Measurements from ENCODE around the gene TOM1L2.

The TOM1L2 gene

GRCh38 chr17:17874478-17874877 is 97.7 kb downstream of the TOM1L2 start:
- no peak overlapping the region for H3K4me3 ChIP-seq (ENCODE audit: low read length)
- peaks cover 22% of the 10 kb centered on the region for H3K4me1 ChIP-seq (ENCODE audit: control insufficient read depth, insufficient read depth, low read length)
- H3K9me3 ChIP-seq (replicated peaks; ENCODE audit: low read length), result no peaks in the 10 kb centered on the region
- H3K36me3 ChIP-seq (ENCODE audit: insufficient read depth, low read length), result peaks cover 54% of the 10 kb centered on the region
- H3K27me3 ChIP-seq (ENCODE audit: control insufficient read depth, insufficient read depth, low read length), result no peaks in the 10 kb centered on the region
- no peak overlapping the region for H3K4me2 ChIP-seq (ENCODE audit: low read length)
- no peak overlapping the region for H3K9ac ChIP-seq (ENCODE audit: low read depth, low read length)

- peaks cover 22% of the 10 kb centered on the region for H3K4me1 ChIP-seq (ENCODE audit: control insufficient read depth, insufficient read depth, low read length)
- H3K4me2 ChIP-seq (ENCODE audit: low read length), result no peak overlapping the region
Observed at GRCh38 chr17:17873450-17873991, 98.7 kb downstream of the TOM1L2 start.

GRCh38 chr17:17872547-17873345 is 99.5 kb downstream of the TOM1L2 start:
- no peaks in the 10 kb centered on the region for H3K9me3 ChIP-seq (replicated peaks; ENCODE audit: low read length)
- H3K4me3 ChIP-seq (ENCODE audit: low read length), result no peak overlapping the region
- H3K36me3 ChIP-seq (ENCODE audit: insufficient read depth, low read length), result peaks cover 51% of the 10 kb centered on the region
- H3K4me1 ChIP-seq (ENCODE audit: control insufficient read depth, insufficient read depth, low read length), result peaks cover 15% of the 10 kb centered on the region
- no peak overlapping the region for H3K4me2 ChIP-seq (ENCODE audit: low read length)
- no peaks in the 10 kb centered on the region for H3K27me3 ChIP-seq (ENCODE audit: control insufficient read depth, insufficient read depth, low read length)
- no peak overlapping the region for H3K9ac ChIP-seq (ENCODE audit: low read depth, low read length)

More at GRCh38 chr17:17873450-17873991, 98.7 kb downstream of the TOM1L2 start:
- H3K9me3 ChIP-seq (replicated peaks; ENCODE audit: low read length), result no peaks in the 10 kb centered on the region
- H3K9ac ChIP-seq (ENCODE audit: low read depth, low read length), result no peak overlapping the region
- H3K4me3 ChIP-seq (ENCODE audit: low read length), result no peak overlapping the region
- H3K27me3 ChIP-seq (ENCODE audit: control insufficient read depth, insufficient read depth, low read length), result no peaks in the 10 kb centered on the region
- H3K36me3 ChIP-seq (ENCODE audit: insufficient read depth, low read length), result peaks cover 51% of the 10 kb centered on the region

- Histone ChIP-seq H3K36me3 (ENCODE audit: insufficient read depth, low read length) (peaks cover 50% of the 10 kb centered on the region), H3K9ac (ENCODE audit: low read depth, low read length) (no peak overlapping the region), H3K27me3 (ENCODE audit: control insufficient read depth, insufficient read depth, low read length) (no peaks in the 10 kb centered on the region), H3K4me3 (ENCODE audit: low read length) (no peak overlapping the region), H3K4me2 (ENCODE audit: low read length) (no peak overlapping the region), H3K4me1 (ENCODE audit: control insufficient read depth, insufficient read depth, low read length) (peaks cover 7% of the 10 kb centered on the region), H3K9me3 (replicated peaks; ENCODE audit: low read length) (no peaks in the 10 kb centered on the region)
Observed at GRCh38 chr17:17871913-17872312, 100.3 kb downstream of the TOM1L2 start.

GRCh38 chr17:17870247-17870646 is 102.0 kb downstream of the TOM1L2 start:
- no peak overlapping the region for H3K4me2 ChIP-seq (ENCODE audit: low read length)
- H3K36me3 ChIP-seq (ENCODE audit: insufficient read depth, low read length), result peaks cover 44% of the 10 kb centered on the region
- H3K4me3 ChIP-seq (ENCODE audit: low read length), result no peak overlapping the region
- peaks cover 4% of the 10 kb centered on the region for H3K4me1 ChIP-seq (ENCODE audit: control insufficient read depth, insufficient read depth, low read length)
- no peak overlapping the region for H3K9ac ChIP-seq (ENCODE audit: low read depth, low read length)
- H3K9me3 ChIP-seq (replicated peaks; ENCODE audit: low read length), result no peaks in the 10 kb centered on the region
- no peaks in the 10 kb centered on the region for H3K27me3 ChIP-seq (ENCODE audit: control insufficient read depth, insufficient read depth, low read length)

GRCh38 chr17:17868641-17869522 is 103.3 kb downstream of the TOM1L2 start:
- Histone ChIP-seq H3K36me3 (ENCODE audit: insufficient read depth, low read length) (peaks cover 38% of the 10 kb centered on the region), H3K9me3 (replicated peaks; ENCODE audit: low read length) (no peaks in the 10 kb centered on the region), H3K4me3 (ENCODE audit: low read length) (no peak overlapping the region), H3K9ac (ENCODE audit: low read depth, low read length) (no peak overlapping the region), H3K4me2 (ENCODE audit: low read length) (no peak overlapping the region), H3K27me3 (ENCODE audit: control insufficient read depth, insufficient read depth, low read length) (no peaks in the 10 kb centered on the region), H3K4me1 (ENCODE audit: control insufficient read depth, insufficient read depth, low read length) (no peaks in the 10 kb centered on the region)

- Histone ChIP-seq H3K4me1 (ENCODE audit: control insufficient read depth, insufficient read depth, low read length) (no peaks in the 10 kb centered on the region), H3K4me2 (ENCODE audit: low read length) (no peak overlapping the region), H3K36me3 (ENCODE audit: insufficient read depth, low read length) (peaks cover 44% of the 10 kb centered on the region), H3K9me3 (replicated peaks; ENCODE audit: low read length) (no peaks in the 10 kb centered on the region), H3K9ac (ENCODE audit: low read depth, low read length) (no peak overlapping the region), H3K4me3 (ENCODE audit: low read length) (no peak overlapping the region), H3K27me3 (ENCODE audit: control insufficient read depth, insufficient read depth, low read length) (no peaks in the 10 kb centered on the region)
Observed at GRCh38 chr17:17866897-17867296, 105.3 kb downstream of the TOM1L2 start.

GRCh38 chr17:17866425-17866824 is 105.8 kb downstream of the TOM1L2 start:
- Histone ChIP-seq H3K27me3 (ENCODE audit: control insufficient read depth, insufficient read depth, low read length) (no peaks in the 10 kb centered on the region), H3K9ac (ENCODE audit: low read depth, low read length) (no peak overlapping the region), H3K4me2 (ENCODE audit: low read length) (no peak overlapping the region), H3K4me1 (ENCODE audit: control insufficient read depth, insufficient read depth, low read length) (no peaks in the 10 kb centered on the region), H3K4me3 (ENCODE audit: low read length) (no peak overlapping the region), H3K9me3 (replicated peaks; ENCODE audit: low read length) (no peaks in the 10 kb centered on the region), H3K36me3 (ENCODE audit: insufficient read depth, low read length) (peaks cover 46% of the 10 kb centered on the region)

GRCh38 chr17:17865035-17865434 is 107.2 kb downstream of the TOM1L2 start:
- H3K27me3 ChIP-seq (ENCODE audit: control insufficient read depth, insufficient read depth, low read length), result no peaks in the 10 kb centered on the region
- no peak overlapping the region for H3K4me3 ChIP-seq (ENCODE audit: low read length)
- no peaks in the 10 kb centered on the region for H3K4me1 ChIP-seq (ENCODE audit: control insufficient read depth, insufficient read depth, low read length)
- H3K9ac ChIP-seq (ENCODE audit: low read depth, low read length), result no peak overlapping the region
- no peak overlapping the region for H3K4me2 ChIP-seq (ENCODE audit: low read length)
- H3K9me3 ChIP-seq (replicated peaks; ENCODE audit: low read length), result no peaks in the 10 kb centered on the region
- peaks cover 43% of the 10 kb centered on the region for H3K36me3 ChIP-seq (ENCODE audit: insufficient read depth, low read length)

GRCh38 chr17:17860766-17861107 is 111.5 kb downstream of the TOM1L2 start:
- H3K36me3 ChIP-seq (ENCODE audit: insufficient read depth, low read length), result peaks cover 16% of the 10 kb centered on the region
- no peak overlapping the region for H3K9ac ChIP-seq (ENCODE audit: low read depth, low read length)
- H3K4me3 ChIP-seq (ENCODE audit: low read length), result no peak overlapping the region
- no peaks in the 10 kb centered on the region for H3K9me3 ChIP-seq (replicated peaks; ENCODE audit: low read length)
- H3K27me3 ChIP-seq (ENCODE audit: control insufficient read depth, insufficient read depth, low read length), result no peaks in the 10 kb centered on the region
- no peak overlapping the region for H3K4me2 ChIP-seq (ENCODE audit: low read length)
- peaks cover 10% of the 10 kb centered on the region for H3K4me1 ChIP-seq (ENCODE audit: control insufficient read depth, insufficient read depth, low read length)

GRCh38 chr17:17859909-17860765 is 112.1 kb downstream of the TOM1L2 start:
- peaks cover 10% of the 10 kb centered on the region for H3K4me1 ChIP-seq (ENCODE audit: control insufficient read depth, insufficient read depth, low read length)
- no peak overlapping the region for H3K4me2 ChIP-seq (ENCODE audit: low read length)
- no peaks in the 10 kb centered on the region for H3K27me3 ChIP-seq (ENCODE audit: control insufficient read depth, insufficient read depth, low read length)
- H3K9ac ChIP-seq (ENCODE audit: low read depth, low read length), result no peak overlapping the region
- H3K36me3 ChIP-seq (ENCODE audit: insufficient read depth, low read length), result peaks cover 16% of the 10 kb centered on the region
- no peak overlapping the region for H3K4me3 ChIP-seq (ENCODE audit: low read length)
- no peaks in the 10 kb centered on the region for H3K9me3 ChIP-seq (replicated peaks; ENCODE audit: low read length)

All from skeletal muscle satellite cell (primary cell).